Stimulated activated CD8-positive, alpha-beta memory T cell treated with anti-CD3 and anti-CD28 coated beads, Interleukin-15, amount 100 ng/mL, for 4 hours (primary cell): ENCODE measurements around the gene SLC5A11.
"Not testable (repeated sequence)": the region's sequence is repeated elsewhere in the genome, so short reads cannot be mapped to it uniquely, and the experiment has no call there.

Experiments used
- DNase-seq, 2 donors: peaks; one replicate each; pipeline ENCODE4 v3.0.0-alpha.2; 2020; ENCODE audit warnings: low read depth in 2 of 2

SLC5A11 gene

GRCh38 chr16:24836836-24837235 lies 8.9 kb upstream of the SLC5A11 start:
- DNase-seq: no peak

- DNase-seq: no peak
Observed at GRCh38 chr16:24837969-24838368, 7.8 kb upstream of the SLC5A11 start.

- DNase-seq: no peak
Observed at GRCh38 chr16:24838554-24839266, 7.1 kb upstream of the SLC5A11 start.

GRCh38 chr16:24839347-24839972 lies 6.3 kb upstream of the SLC5A11 start:
- no peak for DNase-seq

- DNase-seq: no peak
Observed at GRCh38 chr16:24841291-24841690, 4.5 kb upstream of the SLC5A11 start.

GRCh38 chr16:24844101-24845030 lies 1.4 kb upstream of the SLC5A11 start:
- DNase-seq: no peak

- DNase-seq: not testable (repeated sequence)
Observed at GRCh38 chr16:24845031-24845365, 765 bp upstream of the SLC5A11 start.

- no peak for DNase-seq
Observed at GRCh38 chr16:24846548-24847357, 990 bp downstream of the SLC5A11 start.

GRCh38 chr16:24847358-24847664 lies 1.5 kb downstream of the SLC5A11 start:
- no peak for DNase-seq

- no peak for DNase-seq
Observed at GRCh38 chr16:24848065-24848464, 2.3 kb downstream of the SLC5A11 start.

- no peak for DNase-seq
Observed at GRCh38 chr16:24849641-24850040, 3.9 kb downstream of the SLC5A11 start.

- DNase-seq: no peak
Observed at GRCh38 chr16:24850289-24850938, 4.7 kb downstream of the SLC5A11 start.

- no peak for DNase-seq
Observed at GRCh38 chr16:24851700-24852099, 5.9 kb downstream of the SLC5A11 start.

GRCh38 chr16:24852281-24852721 lies 6.5 kb downstream of the SLC5A11 start:
- no peak for DNase-seq

GRCh38 chr16:24853169-24853824 lies 7.5 kb downstream of the SLC5A11 start:
- no peak for DNase-seq

- DNase-seq: no peak
Observed at GRCh38 chr16:24853830-24854229, 8.1 kb downstream of the SLC5A11 start.

- DNase-seq: no peak
Observed at GRCh38 chr16:24854607-24855171, 8.9 kb downstream of the SLC5A11 start.

GRCh38 chr16:24855678-24856077 lies 9.9 kb downstream of the SLC5A11 start:
- DNase-seq: no peak

GRCh38 chr16:24856871-24857270 lies 11.1 kb downstream of the SLC5A11 start:
- DNase-seq: not testable (repeated sequence)
